Activated CD4-positive, alpha-beta T cell treated with anti-CD3 and anti-CD28 coated beads, Interleukin-2, amount 50 U/mL, for 4 hours (primary cell): Measurements from ENCODE around the gene PXDN.

ENCODE experiments used
- DNase-seq, 2 experiments: peaks; one replicate each; pipeline ENCODE4 v3.0.0-alpha.2; 2020

PXDN gene

GRCh38 chr2:1607236-1607920 is 136.9 kb downstream of the PXDN start:
- no peak for DNase-seq

- DNase-seq = no peak
Measured at GRCh38 chr2:1606421-1607235, 137.7 kb downstream of the PXDN start.

- DNase-seq = no peak
Measured at GRCh38 chr2:1606046-1606400, 138.3 kb downstream of the PXDN start.

- DNase-seq = no peak
Measured at GRCh38 chr2:1605102-1606045, 138.9 kb downstream of the PXDN start.

- DNase-seq = no peak
Measured at GRCh38 chr2:1603521-1603920, 140.8 kb downstream of the PXDN start.

- no peak for DNase-seq
Measured at GRCh38 chr2:1603059-1603458, 141.3 kb downstream of the PXDN start.

- no peak for DNase-seq
Measured at GRCh38 chr2:1602278-1603010, 141.9 kb downstream of the PXDN start.

- no peak for DNase-seq
Measured at GRCh38 chr2:1601471-1602277, 142.6 kb downstream of the PXDN start.

GRCh38 chr2:1601067-1601412 is 143.3 kb downstream of the PXDN start:
- DNase-seq = no peak

- no peak for DNase-seq
Measured at GRCh38 chr2:1600191-1601066, 143.9 kb downstream of the PXDN start.

GRCh38 chr2:1599301-1600085 is 144.8 kb downstream of the PXDN start:
- no peak for DNase-seq

GRCh38 chr2:1598800-1599199 is 145.5 kb downstream of the PXDN start:
- no peak for DNase-seq

GRCh38 chr2:1598041-1598710 is 146.1 kb downstream of the PXDN start:
- DNase-seq = no peak

- DNase-seq = no peak
Measured at GRCh38 chr2:1595274-1595673, 149.0 kb downstream of the PXDN start.

GRCh38 chr2:1594373-1595171 is 149.7 kb downstream of the PXDN start:
- no peak for DNase-seq

GRCh38 chr2:1594123-1594372 is 150.3 kb downstream of the PXDN start:
- no peak for DNase-seq

- DNase-seq = no peak
Measured at GRCh38 chr2:1593371-1594122, 150.8 kb downstream of the PXDN start.
